ENCODE measurements around the gene EVA1A. TPM values are rescaled to one million over a fixed set of nuclear protein-coding genes. Genes with fewer than 3 reads are reported as not detected.

EVA1A gene
- total and polyA plus RNA-seq, 2 of the 8 experiments (the other 6 are each of a cell fraction or from before 2014, with no cell fraction given) = 2.4 to 4.3 TPM

DNA sequence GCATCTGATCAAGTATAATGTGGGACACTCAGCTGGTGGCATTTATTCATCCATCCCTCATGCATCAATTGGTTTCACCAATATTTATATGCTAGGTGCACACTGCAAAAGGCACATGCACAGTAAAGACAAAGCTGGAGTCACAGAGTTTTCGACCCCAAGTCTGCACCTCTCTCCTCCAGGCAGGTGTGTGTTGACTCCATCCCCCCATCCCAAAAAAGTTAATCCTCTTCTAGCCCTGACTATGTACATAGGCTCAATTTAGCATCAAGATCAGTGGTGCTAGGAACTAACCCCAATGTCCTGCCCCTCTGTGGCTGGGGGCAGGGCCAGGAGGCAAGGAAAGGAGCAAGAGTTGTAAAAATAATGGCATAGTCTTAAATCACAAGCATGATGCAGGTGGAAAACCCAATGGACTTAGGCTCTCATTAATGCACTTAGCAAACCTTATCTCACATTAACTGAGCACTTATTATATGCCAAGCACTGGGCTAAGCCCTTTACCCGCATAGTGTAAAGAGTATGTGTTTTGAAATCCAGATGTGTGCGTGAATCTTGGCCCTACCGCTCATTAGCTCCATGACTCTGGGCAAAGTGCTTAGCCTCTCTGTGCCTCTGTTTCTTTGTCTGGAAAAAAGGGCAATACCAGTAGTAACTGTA is 3.1 kb downstream of the EVA1A start (continued):
- TF ChIP-seq, protein P1, sequence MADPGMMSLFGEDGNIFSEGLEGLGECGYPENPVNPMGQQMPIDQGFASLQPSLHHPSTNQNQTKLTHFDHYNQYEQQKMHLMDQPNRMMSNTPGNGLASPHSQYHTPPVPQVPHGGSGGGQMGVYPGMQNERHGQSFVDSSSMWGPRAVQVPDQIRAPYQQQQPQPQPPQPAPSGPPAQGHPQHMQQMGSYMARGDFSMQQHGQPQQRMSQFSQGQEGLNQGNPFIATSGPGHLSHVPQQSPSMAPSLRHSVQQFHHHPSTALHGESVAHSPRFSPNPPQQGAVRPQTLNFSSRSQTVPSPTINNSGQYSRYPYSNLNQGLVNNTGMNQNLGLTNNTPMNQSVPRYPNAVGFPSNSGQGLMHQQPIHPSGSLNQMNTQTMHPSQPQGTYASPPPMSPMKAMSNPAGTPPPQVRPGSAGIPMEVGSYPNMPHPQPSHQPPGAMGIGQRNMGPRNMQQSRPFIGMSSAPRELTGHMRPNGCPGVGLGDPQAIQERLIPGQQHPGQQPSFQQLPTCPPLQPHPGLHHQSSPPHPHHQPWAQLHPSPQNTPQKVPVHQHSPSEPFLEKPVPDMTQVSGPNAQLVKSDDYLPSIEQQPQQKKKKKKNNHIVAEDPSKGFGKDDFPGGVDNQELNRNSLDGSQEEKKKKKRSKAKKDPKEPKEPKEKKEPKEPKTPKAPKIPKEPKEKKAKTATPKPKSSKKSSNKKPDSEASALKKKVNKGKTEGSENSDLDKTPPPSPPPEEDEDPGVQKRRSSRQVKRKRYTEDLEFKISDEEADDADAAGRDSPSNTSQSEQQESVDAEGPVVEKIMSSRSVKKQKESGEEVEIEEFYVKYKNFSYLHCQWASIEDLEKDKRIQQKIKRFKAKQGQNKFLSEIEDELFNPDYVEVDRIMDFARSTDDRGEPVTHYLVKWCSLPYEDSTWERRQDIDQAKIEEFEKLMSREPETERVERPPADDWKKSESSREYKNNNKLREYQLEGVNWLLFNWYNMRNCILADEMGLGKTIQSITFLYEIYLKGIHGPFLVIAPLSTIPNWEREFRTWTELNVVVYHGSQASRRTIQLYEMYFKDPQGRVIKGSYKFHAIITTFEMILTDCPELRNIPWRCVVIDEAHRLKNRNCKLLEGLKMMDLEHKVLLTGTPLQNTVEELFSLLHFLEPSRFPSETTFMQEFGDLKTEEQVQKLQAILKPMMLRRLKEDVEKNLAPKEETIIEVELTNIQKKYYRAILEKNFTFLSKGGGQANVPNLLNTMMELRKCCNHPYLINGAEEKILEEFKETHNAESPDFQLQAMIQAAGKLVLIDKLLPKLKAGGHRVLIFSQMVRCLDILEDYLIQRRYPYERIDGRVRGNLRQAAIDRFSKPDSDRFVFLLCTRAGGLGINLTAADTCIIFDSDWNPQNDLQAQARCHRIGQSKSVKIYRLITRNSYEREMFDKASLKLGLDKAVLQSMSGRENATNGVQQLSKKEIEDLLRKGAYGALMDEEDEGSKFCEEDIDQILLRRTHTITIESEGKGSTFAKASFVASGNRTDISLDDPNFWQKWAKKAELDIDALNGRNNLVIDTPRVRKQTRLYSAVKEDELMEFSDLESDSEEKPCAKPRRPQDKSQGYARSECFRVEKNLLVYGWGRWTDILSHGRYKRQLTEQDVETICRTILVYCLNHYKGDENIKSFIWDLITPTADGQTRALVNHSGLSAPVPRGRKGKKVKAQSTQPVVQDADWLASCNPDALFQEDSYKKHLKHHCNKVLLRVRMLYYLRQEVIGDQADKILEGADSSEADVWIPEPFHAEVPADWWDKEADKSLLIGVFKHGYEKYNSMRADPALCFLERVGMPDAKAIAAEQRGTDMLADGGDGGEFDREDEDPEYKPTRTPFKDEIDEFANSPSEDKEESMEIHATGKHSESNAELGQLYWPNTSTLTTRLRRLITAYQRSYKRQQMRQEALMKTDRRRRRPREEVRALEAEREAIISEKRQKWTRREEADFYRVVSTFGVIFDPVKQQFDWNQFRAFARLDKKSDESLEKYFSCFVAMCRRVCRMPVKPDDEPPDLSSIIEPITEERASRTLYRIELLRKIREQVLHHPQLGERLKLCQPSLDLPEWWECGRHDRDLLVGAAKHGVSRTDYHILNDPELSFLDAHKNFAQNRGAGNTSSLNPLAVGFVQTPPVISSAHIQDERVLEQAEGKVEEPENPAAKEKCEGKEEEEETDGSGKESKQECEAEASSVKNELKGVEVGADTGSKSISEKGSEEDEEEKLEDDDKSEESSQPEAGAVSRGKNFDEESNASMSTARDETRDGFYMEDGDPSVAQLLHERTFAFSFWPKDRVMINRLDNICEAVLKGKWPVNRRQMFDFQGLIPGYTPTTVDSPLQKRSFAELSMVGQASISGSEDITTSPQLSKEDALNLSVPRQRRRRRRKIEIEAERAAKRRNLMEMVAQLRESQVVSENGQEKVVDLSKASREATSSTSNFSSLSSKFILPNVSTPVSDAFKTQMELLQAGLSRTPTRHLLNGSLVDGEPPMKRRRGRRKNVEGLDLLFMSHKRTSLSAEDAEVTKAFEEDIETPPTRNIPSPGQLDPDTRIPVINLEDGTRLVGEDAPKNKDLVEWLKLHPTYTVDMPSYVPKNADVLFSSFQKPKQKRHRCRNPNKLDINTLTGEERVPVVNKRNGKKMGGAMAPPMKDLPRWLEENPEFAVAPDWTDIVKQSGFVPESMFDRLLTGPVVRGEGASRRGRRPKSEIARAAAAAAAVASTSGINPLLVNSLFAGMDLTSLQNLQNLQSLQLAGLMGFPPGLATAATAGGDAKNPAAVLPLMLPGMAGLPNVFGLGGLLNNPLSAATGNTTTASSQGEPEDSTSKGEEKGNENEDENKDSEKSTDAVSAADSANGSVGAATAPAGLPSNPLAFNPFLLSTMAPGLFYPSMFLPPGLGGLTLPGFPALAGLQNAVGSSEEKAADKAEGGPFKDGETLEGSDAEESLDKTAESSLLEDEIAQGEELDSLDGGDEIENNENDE (IDR thresholded peaks at IDR 0.05; ENCODE audit: insufficient replicate concordance, low read length) = no peak
- TF ChIP-seq TEAD4 (IDR thresholded peaks at IDR 0.05; ENCODE audit: low read depth, low read length) = no peak
- no peak for TF ChIP-seq SUZ12 (IDR thresholded peaks at IDR 0.05; ENCODE audit: low read length)
- TF ChIP-seq SIX5 (IDR thresholded peaks at IDR 0.05; ENCODE audit: low read depth, low read length) = no peak
- TF ChIP-seq RFX5 (IDR thresholded peaks at IDR 0.05; ENCODE audit: borderline replicate concordance, low read depth, low read length) = no peak

Data from H1 (cell line).